ENCODE results near the gene DOCK1. TPM values are rescaled to one million over a fixed set of nuclear protein-coding genes. Genes with fewer than 3 reads are reported as not detected.

The DOCK1 gene
- total RNA-seq, 4 donors from 2014 or later, result 50.8 to 59.0 (median 53.6) TPM

DNA sequence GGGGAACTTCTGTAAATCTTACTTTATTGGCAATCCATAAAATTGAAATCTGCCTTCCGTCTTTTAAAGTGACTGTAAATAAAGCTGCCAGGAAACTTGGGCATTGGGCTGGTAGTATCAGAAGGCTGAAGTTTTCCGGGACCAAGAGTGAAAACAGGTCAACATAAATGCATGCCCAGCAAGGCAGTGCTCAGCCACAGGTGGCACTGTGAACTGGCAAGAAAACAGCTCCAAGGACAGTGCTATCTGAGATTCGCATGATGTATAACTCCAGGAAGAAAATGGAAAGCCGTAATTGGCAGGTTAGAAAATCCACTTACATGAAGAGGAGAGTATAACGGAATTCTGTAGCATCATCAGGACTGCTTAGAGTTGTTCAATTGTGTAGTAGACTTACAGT lies 293.1 kb downstream of the DOCK1 start:
- ATAC-seq, result no peak

GRCh38 chr10:127198721-127199120 lies 293.5 kb downstream of the DOCK1 start:
- 100% methylated on average over 2 of the region's 2 CpGs for WGBS, 2 donors (ENCODE audit: low coverage in 1 of 2)
- H3K27ac ChIP-seq, result no peak overlapping the region
- TF ChIP-seq EP300 (IDR thresholded peaks at IDR 0.05), result no peak
- TF ChIP-seq CTCF (IDR thresholded peaks at IDR 0.05), result no peak

More for the DNA sequence above, 293.1 kb downstream of the DOCK1 start:
- peaks cover 0 to 28% (median 15%) of the 10 kb centered on the region in 3 donors for H3K4me1 ChIP-seq
- WGBS, 2 donors (ENCODE audit: low coverage in 1 of 2), result 97 to 100% methylated on average over 4 to 5 of the region's 5 CpGs
- H3K27ac ChIP-seq, result no peak overlapping the region
- H3K27me3 ChIP-seq, result peaks cover 22% of the 10 kb centered on the region
- H3K4me3 ChIP-seq, result no peak overlapping the region
- H3K36me3 ChIP-seq, result peaks cover 0 to 9% of the 10 kb centered on the region in 2 donors
- no peaks in the 10 kb centered on the region for H3K9me3 ChIP-seq
- TF ChIP-seq POLR2A (IDR thresholded peaks at IDR 0.05), result no peak
- TF ChIP-seq CTCF (IDR thresholded peaks at IDR 0.05), result no peak
- no peak for TF ChIP-seq EP300 (IDR thresholded peaks at IDR 0.05)
- TF ChIP-seq POLR2AphosphoS5 (IDR thresholded peaks at IDR 0.05), result no peak

DNA sequence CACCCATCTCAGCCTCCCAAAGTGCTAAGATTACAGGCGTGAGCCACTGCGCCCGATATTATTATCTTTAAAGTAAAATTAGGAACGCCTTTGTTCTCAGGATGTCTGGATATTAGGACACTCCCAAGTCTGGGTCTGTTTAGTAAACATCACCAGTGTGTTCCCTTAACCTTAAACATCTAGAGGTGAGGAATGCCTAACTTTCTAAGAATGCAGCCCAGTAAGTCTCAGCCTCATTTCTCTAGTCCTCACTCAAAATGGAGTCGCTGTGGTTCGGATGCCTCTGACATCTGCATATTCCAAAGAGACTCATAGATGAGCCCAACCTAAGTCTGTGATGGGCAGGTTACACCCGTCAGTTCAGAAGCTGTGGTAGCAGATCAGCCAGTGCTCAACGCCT lies 295.4 kb downstream of the DOCK1 start:
- H3K4me1 ChIP-seq, result peaks cover 0 to 11% (median 2%) of the 10 kb centered on the region in 3 donors
- no peak for ATAC-seq
- H3K4me3 ChIP-seq, result no peak overlapping the region
- 93 to 96% methylated on average over 4 to 6 of the region's 8 CpGs for WGBS, 2 donors (ENCODE audit: low coverage in 1 of 2)
- H3K27ac ChIP-seq, result no peak overlapping the region
- no peaks in the 10 kb centered on the region for H3K9me3 ChIP-seq
- TF ChIP-seq CTCF (IDR thresholded peaks at IDR 0.05), result no peak
- peaks cover 4% of the 10 kb centered on the region for H3K27me3 ChIP-seq
- H3K36me3 ChIP-seq, result peaks cover 0 to 16% of the 10 kb centered on the region in 2 donors

More at GRCh38 chr10:127198721-127199120, 293.5 kb downstream of the DOCK1 start:
- Histone ChIP-seq H3K4me3 (no peak overlapping the region), H3K36me3 (peaks cover 0 to 9% of the 10 kb centered on the region in 2 donors), H3K4me1 (peaks cover 0 to 28% (median 15%) of the 10 kb centered on the region in 3 donors), H3K27me3 (peaks cover 20% of the 10 kb centered on the region), H3K9me3 (no peaks in the 10 kb centered on the region)
- no peak for ATAC-seq

- no peak for ATAC-seq
- Histone ChIP-seq H3K4me1 (no peaks in the 10 kb centered on the region), H3K27ac (no peak overlapping the region), H3K9me3 (no peaks in the 10 kb centered on the region), H3K4me3 (no peak overlapping the region), H3K36me3 (peaks cover 0 to 16% of the 10 kb centered on the region in 2 donors), H3K27me3 (no peaks in the 10 kb centered on the region)
- TF ChIP-seq POLR2AphosphoS5 (IDR thresholded peaks at IDR 0.05), result no peak
- TF ChIP-seq CTCF (IDR thresholded peaks at IDR 0.05), result no peak
- no peak for TF ChIP-seq POLR2A (IDR thresholded peaks at IDR 0.05)
- no peak for TF ChIP-seq EP300 (IDR thresholded peaks at IDR 0.05)
- 94 to 96% methylated on average over 6 to 7 of the region's 7 CpGs for WGBS, 2 donors (ENCODE audit: low coverage in 1 of 2)
Observed at GRCh38 chr10:127203067-127203466, 297.8 kb downstream of the DOCK1 start.

- 100% methylated on average over 1 to 2 of the region's 2 CpGs for WGBS, 2 donors (ENCODE audit: low coverage in 1 of 2)
- Histone ChIP-seq H3K4me1 (no peaks in the 10 kb centered on the region), H3K27me3 (no peaks in the 10 kb centered on the region), H3K27ac (no peak overlapping the region), H3K9me3 (no peaks in the 10 kb centered on the region), H3K36me3 (peaks cover 0 to 22% of the 10 kb centered on the region in 2 donors), H3K4me3 (no peak overlapping the region)
- no peak for ATAC-seq
- TF ChIP-seq POLR2A (IDR thresholded peaks at IDR 0.05) (no peak), CTCF (IDR thresholded peaks at IDR 0.05) (no peak), POLR2AphosphoS5 (IDR thresholded peaks at IDR 0.05) (no peak), EP300 (IDR thresholded peaks at IDR 0.05) (no peak)
Observed at GRCh38 chr10:127207081-127207480, 301.9 kb downstream of the DOCK1 start.
